PC-3 (cell line): Measurements from ENCODE around the gene NUTM2B. TPM values are rescaled to one million over a fixed set of nuclear protein-coding genes. Genes with fewer than 3 reads are reported as not detected.
"Not testable (repeated sequence)": the region's sequence is repeated elsewhere in the genome, so short reads cannot be mapped to it uniquely, and the experiment has no call there.

Source experiments
- ATAC-seq: fragments of 200-7000 bp; cut with Tn5 transposase; 2 replicates; pipeline ENCODE4 v1.9.1; 2020; ENCODE audit warnings: mild to moderate bottlenecking, moderate library complexity
- Bru-seq: library from RNA; stranded (reverse); fragments of 400-500 nt; gene quantifications from one replicate; lab custom pipeline; 2021; lab: Mats Ljungman, UMichigan
- BruChase-seq, 2 experiments: library from RNA; stranded (reverse); fragments of 400-500 nt; gene quantifications; one replicate each; lab custom pipeline; 2021; lab: Mats Ljungman, UMichigan
- BruUV-seq: library from RNA; stranded (reverse); fragments of 400-500 nt; replicated peaks from 2 replicates; lab custom pipeline; 2021; lab: Mats Ljungman, UMichigan
- CTCF ChIA-PET: fragments of 300-600 bp; sonication (Branson Sonifier 250); formaldehyde crosslinking; loops from one replicate; lab custom pipeline; 2022; ENCODE audit warnings: antibody characterized with exemption; lab: Charles Lee
- POLR2A ChIA-PET: fragments of 300-600 bp; sonication (Branson Sonifier 250); formaldehyde crosslinking; loops from one replicate; lab custom pipeline; 2022; ENCODE audit warnings: antibody characterized with exemption; ENCODE audit not compliant: unreplicated experiment; lab: Charles Lee
- DNase-seq: peaks from one replicate; pipeline ENCODE4 v3.0.0-alpha.2; 2015
- H2AFZ ChIP-seq: fragments of 300-600 bp; sonication (generic); 2 replicates; pipeline ENCODE4 v1.6.0; 2016; ENCODE audit warnings: antibody characterized with exemption, low read length
- H3F3A ChIP-seq: fragments of 300-600 bp; sonication (generic); one replicate; pipeline ENCODE4 v1.6.0; 2017; ENCODE audit warnings: antibody characterized with exemption, low read length, control low read depth, mild to moderate bottlenecking; ENCODE audit not compliant: unreplicated experiment
- H3K27ac ChIP-seq: fragments of 300-600 bp; sonication (generic); 2 replicates; pipeline ENCODE4 v1.5.1; 2016; ENCODE audit warnings: mild to moderate bottlenecking, low read length
- H3K27me3 ChIP-seq: fragments of 300-600 bp; sonication (generic); 2 replicates; pipeline ENCODE4 v1.6.1; 2016; ENCODE audit warnings: low read length, mixed read lengths
- H3K36me3 ChIP-seq: fragments of 300-600 bp; sonication (generic); 2 replicates; pipeline ENCODE4 v1.6.1; 2016; ENCODE audit warnings: low read depth, mixed run types, low read length, mixed read lengths
- H3K4me1 ChIP-seq: fragments of 300-600 bp; sonication (generic); 2 replicates; pipeline ENCODE4 v1.5.1; 2016; ENCODE audit warnings: low read length; ENCODE audit not compliant: insufficient read depth
- H3K4me2 ChIP-seq: fragments of 300-600 bp; sonication (generic); 2 replicates; pipeline ENCODE4 v1.6.0; 2016; ENCODE audit warnings: low read length
- H3K4me3 ChIP-seq: fragments of 300-600 bp; sonication (generic); 2 replicates; pipeline ENCODE4 v1.5.1; 2016; ENCODE audit warnings: mild to moderate bottlenecking, low read length, mixed read lengths
- H3K79me2 ChIP-seq: fragments of 300-600 bp; sonication (generic); 2 replicates; pipeline ENCODE4 v1.6.1; 2017; ENCODE audit warnings: low read length, mixed read lengths
- H3K9ac ChIP-seq: fragments of 300-600 bp; sonication (generic); 2 replicates; pipeline ENCODE4 v1.6.0; 2016; ENCODE audit warnings: mild to moderate bottlenecking, low read length
- H3K9me2 ChIP-seq: fragments of 300-600 bp; sonication (generic); replicated peaks from 2 replicates; pipeline ENCODE4 v1.6.1; 2016; ENCODE audit warnings: mixed run types, low read length, mixed read lengths
- H3K9me3 ChIP-seq: fragments of 300-600 bp; sonication (generic); 2 replicates; pipeline ENCODE4 v1.6.1; 2016; ENCODE audit warnings: low read length, mixed read lengths
- H4K20me1 ChIP-seq: fragments of 300-600 bp; sonication (generic); 2 replicates; pipeline ENCODE4 v1.6.1; 2016; ENCODE audit warnings: low read length, mixed read lengths
- intact Hi-C: fragments of 100-400 bp; cut with micrococcal nuclease; formaldehyde crosslinking; loops from 2 replicates; pipeline ENCODE4 v1.9.0; 2023
- long read RNA-seq: library from polyadenylated mRNA; unstranded; transcript quantifications from one replicate; pipeline ENCODE4 v2.0.0, GENCODE V29; 2021; ENCODE audit not compliant: unreplicated experiment
- total RNA-seq: library from RNA; depleted of rRNA; stranded (reverse); fragments of >200 nt; gene quantifications from 2 replicates; pipeline ENCODE4 v1.2.3, GENCODE V29; 2014; rRNA removed

NUTM2B gene, protein sequence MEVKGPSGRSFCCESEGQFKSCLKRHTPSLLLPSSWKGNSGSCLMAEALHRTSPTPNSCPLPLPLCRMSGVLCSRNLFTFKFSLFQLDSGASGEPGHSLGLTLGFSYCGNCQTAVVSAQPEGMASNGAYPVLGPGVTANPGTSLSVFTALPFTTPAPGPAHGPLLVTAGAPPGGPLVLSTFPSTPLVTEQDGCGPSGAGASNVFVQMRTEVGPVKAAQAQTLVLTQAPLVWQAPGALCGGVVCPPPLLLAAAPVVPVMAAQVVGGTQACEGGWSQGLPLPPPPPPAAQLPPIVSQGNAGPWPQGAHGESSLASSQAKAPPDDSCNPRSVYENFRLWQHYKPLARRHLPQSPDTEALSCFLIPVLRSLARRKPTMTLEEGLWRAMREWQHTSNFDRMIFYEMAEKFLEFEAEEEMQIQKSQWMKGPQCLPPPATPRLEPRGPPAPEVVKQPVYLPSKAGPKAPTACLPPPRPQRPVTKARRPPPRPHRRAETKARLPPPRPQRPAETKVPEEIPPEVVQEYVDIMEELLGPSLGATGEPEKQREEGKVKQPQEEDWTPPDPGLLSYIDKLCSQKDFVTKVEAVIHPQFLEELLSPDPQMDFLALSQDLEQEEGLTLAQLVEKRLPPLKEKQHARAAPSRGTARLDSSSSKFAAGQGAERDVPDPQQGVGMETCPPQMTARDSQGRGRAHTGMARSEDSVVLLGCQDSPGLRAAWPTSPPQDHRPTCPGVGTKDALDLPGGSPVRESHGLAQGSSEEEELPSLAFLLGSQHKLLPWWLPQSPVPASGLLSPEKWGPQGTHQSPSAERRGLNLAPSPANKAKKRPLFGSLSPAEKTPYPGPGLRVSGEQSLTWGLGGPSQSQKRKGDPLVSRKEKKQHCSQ
- 0.84 and 1.4 TPM in 2 replicates for total RNA-seq
- percentile 13 among the genes with signal in this experiment for Bru-seq, nascent RNA
- BruChase-seq, experiment 1, labeled RNA remaining after a 6-hour chase: percentile 41 among the genes with signal in this experiment
- percentile 39 among the genes with signal in this experiment for BruChase-seq, experiment 2, labeled RNA remaining after a 2-hour chase
- long read RNA-seq: 0 reads

GRCh38 chr10:79702927-79703326 lies at the start of gene NUTM2B:
TSS of gene NUTM2B (plus strand) at chr10:79703227. CDS start at chr10:79703610, 383 bp downstream.
- POLR2A ChIA-PET, BruUV-seq, CTCF ChIA-PET, H3K4me3 ChIP-seq, H3K9me3 ChIP-seq, H3K4me2 ChIP-seq, H3F3A ChIP-seq, H3K36me3 ChIP-seq, DNase-seq, H2AFZ ChIP-seq, H3K9ac ChIP-seq, H3K79me2 ChIP-seq, H4K20me1 ChIP-seq, H3K27me3 ChIP-seq, intact Hi-C loops, H3K9me2 ChIP-seq, ATAC-seq, H3K27ac ChIP-seq, H3K4me1 ChIP-seq: not testable (repeated sequence)

DNA sequence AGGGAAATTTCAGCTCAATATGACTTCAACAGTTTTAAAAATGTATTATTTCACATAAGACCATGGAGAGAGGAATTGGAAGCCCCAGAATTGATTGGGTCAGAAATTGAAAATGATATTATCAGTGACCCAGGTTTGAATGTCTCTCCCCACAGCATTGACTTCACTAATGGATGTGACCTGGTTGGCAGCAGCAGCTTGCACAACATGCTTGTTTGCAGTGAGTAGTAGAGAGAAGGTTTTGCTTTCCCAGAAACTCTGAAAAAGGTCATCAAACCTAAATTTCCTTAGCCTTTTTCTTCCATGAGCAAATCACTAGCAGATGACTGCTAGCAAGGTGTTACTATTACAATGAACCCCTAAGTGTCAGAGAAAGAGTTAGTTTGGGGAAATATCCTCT lies 39.7 kb upstream of the NUTM2B start:
- H4K20me1 ChIP-seq, H3K9me3 ChIP-seq, CTCF ChIA-PET, intact Hi-C loops, H3K79me2 ChIP-seq, DNase-seq, ATAC-seq, H3K4me2 ChIP-seq, H2AFZ ChIP-seq, H3K27me3 ChIP-seq, H3F3A ChIP-seq, H3K36me3 ChIP-seq, H3K9me2 ChIP-seq, BruUV-seq, H3K4me1 ChIP-seq, POLR2A ChIA-PET, H3K27ac ChIP-seq, H3K9ac ChIP-seq, H3K4me3 ChIP-seq: not testable (repeated sequence)

DNA sequence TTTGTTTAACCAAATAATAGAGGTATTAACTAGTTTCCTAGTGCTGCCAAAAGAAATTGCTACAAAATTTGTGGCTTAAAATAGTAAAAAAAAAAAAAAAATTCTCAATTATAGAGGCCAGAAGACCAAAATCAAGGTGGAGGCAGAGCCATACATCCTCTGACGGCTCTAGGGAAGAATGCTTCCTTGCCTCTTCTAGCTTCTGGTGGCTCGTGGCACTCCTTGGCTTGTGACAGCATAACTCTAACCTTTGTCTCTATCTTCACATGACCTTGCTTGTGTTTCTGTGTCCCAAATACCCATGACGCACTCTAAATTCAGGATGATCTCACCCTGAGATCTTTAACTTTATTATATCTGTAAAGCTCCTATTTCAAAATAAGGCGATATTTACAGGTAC lies 38.3 kb upstream of the NUTM2B start:
- H3K79me2 ChIP-seq, H3K27me3 ChIP-seq, DNase-seq, POLR2A ChIA-PET, H3F3A ChIP-seq, ATAC-seq, H4K20me1 ChIP-seq, intact Hi-C loops, H2AFZ ChIP-seq, H3K9me3 ChIP-seq, H3K36me3 ChIP-seq, H3K4me2 ChIP-seq, H3K4me3 ChIP-seq, CTCF ChIA-PET, BruUV-seq, H3K9me2 ChIP-seq, H3K4me1 ChIP-seq, H3K27ac ChIP-seq, H3K9ac ChIP-seq: not testable (repeated sequence)

DNA sequence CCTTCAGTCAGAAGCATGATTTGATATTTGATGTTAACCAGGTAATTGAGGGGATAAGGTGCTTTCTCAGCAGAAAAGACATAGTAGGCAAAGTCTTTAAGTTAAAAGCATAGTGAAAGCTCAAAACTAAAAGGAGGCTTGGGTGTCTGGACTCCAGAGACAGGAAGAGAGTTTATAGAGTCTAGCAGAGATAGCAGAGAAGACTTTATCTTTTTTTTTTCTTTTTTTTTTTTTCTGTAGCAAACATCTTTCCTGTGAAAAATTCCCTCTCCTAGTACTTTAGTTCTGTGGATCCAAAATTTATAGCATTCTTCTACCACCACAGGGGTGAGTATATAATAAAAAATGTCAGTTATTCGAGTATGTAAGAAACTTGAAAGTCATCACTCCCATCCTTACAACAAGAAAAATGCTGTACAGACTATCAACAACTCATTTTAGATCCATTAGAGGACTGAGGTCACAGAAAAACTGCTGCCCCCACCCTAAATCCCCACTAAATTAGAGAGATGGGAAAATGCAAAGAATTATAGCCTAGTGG lies 33.7 kb upstream of the NUTM2B start:
- H3K4me1 ChIP-seq, BruUV-seq, H3K79me2 ChIP-seq, H3F3A ChIP-seq, intact Hi-C loops, H3K9ac ChIP-seq, POLR2A ChIA-PET, H4K20me1 ChIP-seq, H3K4me2 ChIP-seq, H3K9me2 ChIP-seq, H3K27me3 ChIP-seq, H3K27ac ChIP-seq, H2AFZ ChIP-seq, CTCF ChIA-PET, H3K4me3 ChIP-seq, H3K36me3 ChIP-seq, DNase-seq, H3K9me3 ChIP-seq, ATAC-seq: not testable (repeated sequence)

DNA sequence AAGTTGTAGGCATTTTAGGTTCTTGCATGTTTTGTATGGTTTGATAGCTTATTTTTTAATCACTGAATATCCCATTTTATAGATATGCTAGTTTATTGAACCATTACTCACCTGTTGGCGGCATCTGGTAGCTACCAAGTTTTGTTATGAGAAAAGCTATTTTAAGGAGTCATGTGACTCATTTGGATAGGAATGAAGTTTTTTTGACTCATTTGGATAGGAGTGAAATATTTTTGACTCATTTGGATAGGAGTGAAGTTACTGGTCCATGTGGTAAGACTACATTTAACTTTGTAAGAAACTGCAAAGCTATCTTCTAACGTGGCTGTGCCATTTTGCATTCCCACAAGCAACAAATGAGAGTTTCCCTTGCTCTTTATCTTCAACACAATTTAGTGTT lies 28.1 kb upstream of the NUTM2B start:
- POLR2A ChIA-PET, H3K4me2 ChIP-seq, ATAC-seq, H3K4me3 ChIP-seq, H4K20me1 ChIP-seq, BruUV-seq, H3K9ac ChIP-seq, H3F3A ChIP-seq, H2AFZ ChIP-seq, H3K9me2 ChIP-seq, H3K27ac ChIP-seq, H3K4me1 ChIP-seq, DNase-seq, H3K27me3 ChIP-seq, intact Hi-C loops, H3K36me3 ChIP-seq, CTCF ChIA-PET, H3K9me3 ChIP-seq, H3K79me2 ChIP-seq: not testable (repeated sequence)
